Measurements from ENCODE around the gene RASGRF2. TPM values are rescaled to one million over a fixed set of nuclear protein-coding genes. Genes with fewer than 3 reads are reported as not detected.

Gene RASGRF2
- total and polyA plus RNA-seq, 2 of the 8 experiments (the other 6 are each of a cell fraction or from before 2014, with no cell fraction given), result 2.6 to 29.5 TPM

- no peaks in the 10 kb centered on the region for H3K79me1 ChIP-seq (ENCODE audit: low read depth, low read length)
- FAIRE-seq (no peak), DNase-seq (ENCODE audit: low read depth in 1 of 2, low spot score in 2 of 2) (no peak)
- no peaks in the 10 kb centered on the region for H3K79me2 ChIP-seq (ENCODE audit: control insufficient read depth in 1 of 2, insufficient read depth in 2 of 2, low read length in 2 of 2)
- H2AK5ac ChIP-seq (ENCODE audit: low read depth, low read length), result no peak overlapping the region
- ChIA-PET POLR2A (ENCODE audit: partially characterized antibody) (no interaction called here), CTCF (ENCODE audit: partially characterized antibody) (interaction anchor here (1.6 to 2.2 kb wide), 2 partner anchors 10 to 280 kb away, joined by 4 to 7 read pairs; no protein-coding TSS in a partner anchor)
- no peak overlapping the region for H3K4ac ChIP-seq (replicated peaks; ENCODE audit: insufficient read length, low read depth, low read length)
- H3K4me3 ChIP-seq (ENCODE audit: extremely low read depth in 1 of 4, insufficient read depth in 2 of 4, low read depth in 3 of 4, low read length in 4 of 4), result no peak overlapping the region
- H3K56ac ChIP-seq (replicated peaks; ENCODE audit: insufficient read length, low read depth, low read length), result no peak overlapping the region
- H3K27me3 ChIP-seq (replicated peaks in 1 of 4; ENCODE audit: control insufficient read depth in 3 of 4, extremely low read depth in 1 of 4, insufficient read depth in 3 of 4, low read length in 3 of 4), result no peaks in the 10 kb centered on the region
- H3K27ac ChIP-seq (ENCODE audit: low read depth, low read length), result no peak overlapping the region
- H3K36me3 ChIP-seq (ENCODE audit: control insufficient read depth in 2 of 4, insufficient read depth in 4 of 4, low read length in 3 of 4), result no peaks in the 10 kb centered on the region
- H2BK20ac ChIP-seq (ENCODE audit: low read length), result no peak overlapping the region
- H2AFZ ChIP-seq (ENCODE audit: low read length), result no peak overlapping the region
- H3K9ac ChIP-seq (replicated peaks in 1 of 4; ENCODE audit: extremely low read depth in 1 of 4, low read depth in 3 of 4, low read length in 3 of 4), result peak overlapping the region in 1 of 4 experiments; percentile 1; a peak in 1 of 7 replicates
- no peak overlapping the region for H2BK15ac ChIP-seq (ENCODE audit: low read length)
- no peak overlapping the region for H2BK12ac ChIP-seq (ENCODE audit: low read depth, low read length)
- no peak overlapping the region for H4K5ac ChIP-seq (ENCODE audit: insufficient read length, low read depth, low read length)
- H4K20me1 ChIP-seq (replicated peaks in 1 of 2; ENCODE audit: control insufficient read depth in 1 of 2, insufficient read depth in 2 of 2, low read length in 2 of 2), result no peaks in the 10 kb centered on the region
- H3K14ac ChIP-seq (ENCODE audit: insufficient read length), result no peak overlapping the region
- H3K23ac ChIP-seq (ENCODE audit: insufficient read length), result no peak overlapping the region
- no peak overlapping the region for H4K8ac ChIP-seq (ENCODE audit: extremely low read depth, insufficient read depth, low read length)
- no peaks in the 10 kb centered on the region for H3K23me2 ChIP-seq (ENCODE audit: low read depth, low read length)
- H2BK5ac ChIP-seq (ENCODE audit: low read depth, low read length), result no peak overlapping the region
- no peak overlapping the region for H2BK120ac ChIP-seq (replicated peaks; ENCODE audit: low read depth, low read length)
- no peaks in the 10 kb centered on the region for H3K9me3 ChIP-seq (ENCODE audit: insufficient read depth in 2 of 2, low read depth in 1 of 2, low read length in 1 of 2)
- no peaks in the 10 kb centered on the region for H3K4me1 ChIP-seq (replicated peaks in 1 of 4; ENCODE audit: control insufficient read depth in 3 of 4, insufficient read depth in 4 of 4, low read length in 3 of 4)
- H4K91ac ChIP-seq (replicated peaks; ENCODE audit: insufficient read length, low read length), result no peak overlapping the region
- H3K4me2 ChIP-seq (ENCODE audit: insufficient read depth in 1 of 2, low read depth in 2 of 2, low read length in 2 of 2), result no peak overlapping the region
- H3K18ac ChIP-seq (ENCODE audit: extremely low read depth, low read length), result no peak overlapping the region
- WGBS, 2 experiments (ENCODE audit: extremely low coverage in 1 of 2, insufficient coverage in 1 of 2, insufficient read length in 1 of 2, insufficient replicate concordance in 2 of 2, low coverage in 1 of 2, low lambda C conversion rate in 2 of 2, missing lambda C conversion rate in 1 of 2), result 87% methylated on average over 1 of the region's 1 CpG; no CpG with 5 or more reads in 1 of the 2 experiments
- TF ChIP-seq RFX5 (IDR thresholded peaks at IDR 0.05; ENCODE audit: borderline replicate concordance, low read depth, low read length) (no peak), BRCA1 (IDR thresholded peaks at IDR 0.05; ENCODE audit: low read depth, low read length) (no peak)
Measured at GRCh38 chr5:80925931-80926330, 34.2 kb upstream of the RASGRF2 start.

Measured in H1 (cell line).